Mesothelial cell of epicardium (in vitro differentiated cells): Measurements from ENCODE around the gene HYAL1. TPM values are rescaled to one million over a fixed set of nuclear protein-coding genes. Genes with fewer than 3 reads are reported as not detected.

Experiments
- DNase-seq, 2 experiments: peaks; one replicate each; pipeline ENCODE4 v3.0.0; 2021; ENCODE audit warnings: low spot score in 2 of 2; ENCODE audit not compliant: unreplicated experiment in 2 of 2
- H3K27ac Mint-ChIP-seq: 2 replicates; pipeline ENCODE4 v1.8.0; 2021; ENCODE audit warnings: mixed read lengths
- H3K27me3 Mint-ChIP-seq: 2 replicates; pipeline ENCODE4 v1.8.0; 2021; ENCODE audit warnings: low read depth, mixed read lengths
- H3K36me3 Mint-ChIP-seq: 2 replicates; pipeline ENCODE4 v1.8.0; 2021; ENCODE audit warnings: mixed read lengths
- H3K4me1 Mint-ChIP-seq: 2 replicates; pipeline ENCODE4 v1.8.0; 2021; ENCODE audit warnings: mixed read lengths
- H3K4me3 Mint-ChIP-seq: 2 replicates; pipeline ENCODE4 v1.8.0; 2021; ENCODE audit warnings: mild to moderate bottlenecking, moderate library complexity, mixed read lengths
- H3K9me3 Mint-ChIP-seq: 2 replicates; pipeline ENCODE4 v1.8.0; 2021; ENCODE audit warnings: mixed read lengths
- total RNA-seq: library from RNA; stranded (reverse); gene quantifications from 3 replicates; pipeline ENCODE4 v1.2.1, GENCODE V29; 2021
- TF ChIP-seq, protein P1 (sequence below): fragments of 200-600 bp; sonication (generic); IDR thresholded peaks from one replicate; pipeline ENCODE4 v1.5.0; 2021; ENCODE audit warnings: antibody characterized with exemption; ENCODE audit not compliant: unreplicated experiment

HYAL1 gene
- total RNA-seq, 1 donor from 2014 or later, result 2.7 TPM

DNA sequence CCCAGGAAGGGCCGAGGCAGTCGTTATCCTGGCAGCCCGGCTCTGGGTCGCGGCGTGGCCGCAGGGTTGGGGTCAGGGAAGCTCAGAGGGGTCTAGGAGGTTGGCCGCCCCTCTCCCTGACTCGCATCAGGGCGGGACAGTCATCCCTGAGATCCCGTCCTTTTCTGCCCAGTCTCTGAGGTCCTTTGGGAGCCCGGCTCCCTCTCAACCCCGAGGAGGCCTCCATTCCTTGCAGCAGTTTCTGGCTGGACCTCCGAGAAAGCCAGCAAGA, 18.7 kb upstream of the HYAL1 start:
- Mint-ChIP-seq H3K27ac (peak overlapping the region; percentile 53), H3K36me3 (peaks cover 5% of the 10 kb centered on the region)

DNA sequence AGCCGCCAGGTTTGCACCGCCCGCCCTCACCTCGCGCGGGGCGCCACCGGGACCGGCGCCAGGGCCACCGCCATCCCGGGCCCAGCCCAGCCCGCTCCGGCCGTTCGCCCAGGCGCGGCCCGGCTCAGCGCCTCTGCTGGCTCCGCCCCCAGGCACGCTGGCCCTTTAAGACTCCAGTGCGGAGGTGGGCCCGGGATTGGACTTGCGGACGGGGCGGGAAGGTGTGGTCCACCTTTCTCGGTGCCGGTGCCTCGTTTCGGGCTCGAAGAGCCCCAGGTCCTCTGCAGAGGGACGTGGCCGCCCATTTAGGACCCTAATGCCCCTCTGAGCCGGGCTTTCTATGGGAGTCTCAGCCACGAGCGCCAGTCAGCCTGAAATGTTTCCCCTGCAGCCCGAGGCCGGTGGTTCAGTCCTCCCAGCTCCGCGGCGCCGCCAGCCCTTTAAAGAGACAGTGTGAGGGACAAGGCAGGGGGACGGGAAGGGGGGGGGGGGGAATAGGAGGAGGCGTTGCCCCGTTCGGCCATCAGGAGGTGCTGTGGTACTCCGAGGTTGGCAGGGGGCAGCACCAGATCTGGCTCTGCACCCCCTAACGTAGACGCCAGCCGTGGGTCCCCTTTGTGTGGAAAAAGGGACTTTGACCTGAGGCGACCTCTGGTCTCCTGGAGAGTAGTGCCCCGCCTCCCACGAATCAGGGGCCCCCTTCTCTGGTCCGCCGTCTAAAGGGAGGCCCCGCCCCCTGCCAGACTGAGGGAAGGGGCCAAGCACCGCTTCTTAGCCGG, 18.2 kb upstream of the HYAL1 start:
- Mint-ChIP-seq H3K9me3 (no peaks in the 10 kb centered on the region), H3K4me3 (peak overlapping the region; percentile 88), H3K4me1 (peaks cover 52% of the 10 kb centered on the region)

More for the DNA sequence above, 18.7 kb upstream of the HYAL1 start:
- Mint-ChIP-seq H3K4me3 (peak overlapping the region; percentile 81), H3K27me3 (no peaks in the 10 kb centered on the region), H3K9me3 (no peaks in the 10 kb centered on the region), H3K4me1 (peaks cover 51% of the 10 kb centered on the region)
- TF ChIP-seq, protein P1, sequence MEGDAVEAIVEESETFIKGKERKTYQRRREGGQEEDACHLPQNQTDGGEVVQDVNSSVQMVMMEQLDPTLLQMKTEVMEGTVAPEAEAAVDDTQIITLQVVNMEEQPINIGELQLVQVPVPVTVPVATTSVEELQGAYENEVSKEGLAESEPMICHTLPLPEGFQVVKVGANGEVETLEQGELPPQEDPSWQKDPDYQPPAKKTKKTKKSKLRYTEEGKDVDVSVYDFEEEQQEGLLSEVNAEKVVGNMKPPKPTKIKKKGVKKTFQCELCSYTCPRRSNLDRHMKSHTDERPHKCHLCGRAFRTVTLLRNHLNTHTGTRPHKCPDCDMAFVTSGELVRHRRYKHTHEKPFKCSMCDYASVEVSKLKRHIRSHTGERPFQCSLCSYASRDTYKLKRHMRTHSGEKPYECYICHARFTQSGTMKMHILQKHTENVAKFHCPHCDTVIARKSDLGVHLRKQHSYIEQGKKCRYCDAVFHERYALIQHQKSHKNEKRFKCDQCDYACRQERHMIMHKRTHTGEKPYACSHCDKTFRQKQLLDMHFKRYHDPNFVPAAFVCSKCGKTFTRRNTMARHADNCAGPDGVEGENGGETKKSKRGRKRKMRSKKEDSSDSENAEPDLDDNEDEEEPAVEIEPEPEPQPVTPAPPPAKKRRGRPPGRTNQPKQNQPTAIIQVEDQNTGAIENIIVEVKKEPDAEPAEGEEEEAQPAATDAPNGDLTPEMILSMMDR, result no peak
- no peak for DNase-seq

DNA sequence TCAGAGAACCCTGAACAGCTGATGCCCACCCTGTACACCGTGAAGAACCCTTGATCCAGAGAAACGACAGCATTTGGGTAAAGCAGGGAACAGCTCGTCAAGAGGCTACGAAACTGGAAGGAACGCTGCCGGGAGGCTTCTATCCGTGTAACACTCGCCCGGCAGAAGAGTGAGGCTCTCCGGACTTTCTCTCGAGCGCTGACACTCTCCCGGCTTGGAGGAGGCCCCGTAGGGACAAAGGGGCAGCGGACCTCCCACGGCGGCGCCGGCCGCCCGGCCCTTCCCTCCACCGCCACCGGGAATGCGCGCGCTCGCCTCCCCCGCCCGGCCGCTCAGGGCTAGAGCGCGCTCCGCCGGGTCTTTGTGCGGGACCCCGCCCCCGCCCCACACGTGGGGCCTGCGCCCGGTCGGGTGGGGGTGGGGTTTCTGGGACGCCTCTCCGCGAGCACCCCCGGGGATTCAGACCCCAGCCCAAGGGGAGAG, 17.5 kb upstream of the HYAL1 start:
- H3K27me3 Mint-ChIP-seq, result no peaks in the 10 kb centered on the region

More for the DNA sequence above, 18.2 kb upstream of the HYAL1 start:
- peak overlapping the region; percentile 95 for H3K27ac Mint-ChIP-seq
- peaks cover 8% of the 10 kb centered on the region for H3K36me3 Mint-ChIP-seq
- H3K27me3 Mint-ChIP-seq, result no peaks in the 10 kb centered on the region
- DNase-seq, result peak; percentile 71 to 88
- TF ChIP-seq, protein P1, result peak; percentile 60

DNA sequence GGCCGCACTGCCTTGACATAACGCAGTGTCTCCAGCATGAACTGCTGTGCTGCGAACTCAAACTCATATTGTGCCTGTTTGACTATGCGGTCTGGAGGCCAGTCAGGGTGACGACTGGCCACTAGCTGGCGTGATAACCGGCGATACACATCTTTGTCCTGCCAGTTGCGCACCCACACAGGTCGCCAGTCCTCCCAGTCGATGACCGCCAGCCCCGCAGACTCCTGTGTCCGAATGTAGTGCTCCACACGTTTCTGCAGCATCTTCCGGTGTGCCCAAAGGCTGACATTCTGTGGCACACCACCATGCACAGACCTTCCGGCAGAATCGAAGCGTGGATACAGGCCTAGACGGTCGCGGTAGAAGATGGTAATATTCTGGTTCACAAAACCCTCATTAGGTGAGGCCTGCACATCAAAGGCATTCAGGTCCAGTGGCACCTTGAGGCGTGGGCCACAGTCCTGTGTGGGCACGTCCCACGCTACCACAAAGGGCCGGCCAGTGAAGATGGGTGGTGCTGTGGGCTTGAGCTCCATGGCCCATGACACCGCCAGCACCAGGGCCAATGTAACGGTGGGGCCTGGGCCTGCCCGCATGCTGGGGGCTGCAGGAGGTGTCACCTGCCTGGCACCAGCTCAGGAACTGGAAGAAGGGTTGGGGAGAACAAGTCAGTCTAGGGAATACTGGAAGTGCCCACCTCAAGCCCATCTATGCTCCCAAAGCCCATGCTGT, 16.7 kb upstream of the HYAL1 start:
- peaks cover 56% of the 10 kb centered on the region for H3K4me1 Mint-ChIP-seq
- H3K27me3 Mint-ChIP-seq, result no peaks in the 10 kb centered on the region
- H3K4me3 Mint-ChIP-seq, result peak overlapping the region; percentile 88
- H3K36me3 Mint-ChIP-seq, result peaks cover 15% of the 10 kb centered on the region
- DNase-seq, result no peak
- H3K9me3 Mint-ChIP-seq, result no peaks in the 10 kb centered on the region
- H3K27ac Mint-ChIP-seq, result peak overlapping the region; percentile 90
- TF ChIP-seq, protein P1, result no peak

More for the DNA sequence above, 17.5 kb upstream of the HYAL1 start:
- Mint-ChIP-seq H3K4me1 (peaks cover 56% of the 10 kb centered on the region), H3K9me3 (no peaks in the 10 kb centered on the region), H3K27ac (peak overlapping the region; percentile 90), H3K36me3 (peaks cover 12% of the 10 kb centered on the region), H3K4me3 (peak overlapping the region; percentile 88)
- TF ChIP-seq, protein P1, result no peak
- DNase-seq, result peak; percentile 73 to 84

DNA sequence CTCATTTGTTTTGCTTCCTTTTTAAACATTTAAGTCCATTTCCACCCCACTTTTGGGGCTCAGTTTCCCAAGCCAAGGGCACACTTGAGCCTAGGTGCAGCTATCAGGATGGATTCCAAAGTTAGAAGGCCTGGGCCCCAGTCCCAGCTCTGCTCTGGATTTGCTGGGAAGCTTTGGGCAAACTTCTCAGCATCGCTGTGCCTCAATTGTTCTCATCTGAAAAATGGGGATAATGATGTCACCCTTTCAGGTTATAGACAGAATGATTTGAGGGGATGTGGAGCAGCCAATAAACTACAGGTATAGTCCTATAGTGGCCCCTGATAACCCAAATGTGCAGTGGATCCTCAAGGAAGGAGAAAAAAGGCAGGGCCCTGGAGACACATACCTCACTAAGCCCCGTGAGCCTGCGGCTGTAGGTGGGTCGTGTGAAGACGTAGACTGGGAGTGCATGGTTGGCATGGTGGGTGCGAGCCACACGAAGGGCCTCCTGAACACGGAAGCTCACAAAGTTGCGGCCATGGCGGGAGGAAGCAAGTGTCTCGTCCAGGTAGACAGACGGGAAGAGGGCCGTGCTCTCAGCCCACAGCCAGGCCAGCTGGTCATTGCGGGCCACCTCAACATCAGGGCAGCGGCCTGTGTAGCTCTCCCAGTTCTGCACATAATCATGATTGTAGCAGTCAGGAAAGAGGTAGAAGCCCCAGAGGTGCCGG, 16.0 kb upstream of the HYAL1 start:
- Mint-ChIP-seq H3K27ac (no peak overlapping the region), H3K27me3 (no peaks in the 10 kb centered on the region), H3K4me3 (peak overlapping the region; percentile 88), H3K36me3 (peaks cover 16% of the 10 kb centered on the region), H3K9me3 (no peaks in the 10 kb centered on the region), H3K4me1 (peaks cover 51% of the 10 kb centered on the region)
- no peak for DNase-seq
- TF ChIP-seq, protein P1, result no peak
